T-helper 1 cell treated with Interleukin-12 subunit alpha and Interleukin-12 subunit beta and Interleukin-4 antibody, amounts not matched to agents 30 μg/mL and 1 μg/mL, for 36 hours (primary cell): ENCODE measurements around the gene ESR2.
"Not testable (repeated sequence)": the region's sequence is repeated elsewhere in the genome, so short reads cannot be mapped to it uniquely, and the experiment has no call there.

Source experiments
- H3K27ac Mint-ChIP-seq: one replicate; pipeline ENCODE4 v1.8.0; 2021; ENCODE audit warnings: mild to moderate bottlenecking, mixed read lengths
- H3K27me3 Mint-ChIP-seq: one replicate; pipeline ENCODE4 v1.8.0; 2021; ENCODE audit warnings: low read depth, mixed read lengths
- H3K36me3 Mint-ChIP-seq: one replicate; pipeline ENCODE4 v1.8.0; 2021; ENCODE audit warnings: low read depth, mixed read lengths
- H3K4me1 Mint-ChIP-seq: one replicate; pipeline ENCODE4 v1.8.0; 2021; ENCODE audit warnings: low read depth, mixed read lengths
- H3K4me3 Mint-ChIP-seq: one replicate; pipeline ENCODE4 v1.8.0; 2021; ENCODE audit warnings: mild to moderate bottlenecking, moderate library complexity, mixed read lengths
- H3K9me3 Mint-ChIP-seq: one replicate; pipeline ENCODE4 v1.8.0; 2021; ENCODE audit warnings: mixed read lengths

ESR2 gene

GRCh38 chr14:64062381-64063115, 231.6 kb downstream of the ESR2 start:
- no peaks in the 10 kb centered on the region for H3K9me3 Mint-ChIP-seq
- no peak overlapping the region for H3K4me3 Mint-ChIP-seq
- H3K36me3 Mint-ChIP-seq = peaks cover 34% of the 10 kb centered on the region
- no peak overlapping the region for H3K27ac Mint-ChIP-seq
- H3K27me3 Mint-ChIP-seq = no peaks in the 10 kb centered on the region
- H3K4me1 Mint-ChIP-seq = no peaks in the 10 kb centered on the region

GRCh38 chr14:64061706-64062105, 232.5 kb downstream of the ESR2 start:
- peaks cover 37% of the 10 kb centered on the region for H3K36me3 Mint-ChIP-seq
- no peak overlapping the region for H3K27ac Mint-ChIP-seq
- no peak overlapping the region for H3K4me3 Mint-ChIP-seq
- no peaks in the 10 kb centered on the region for H3K4me1 Mint-ChIP-seq
- no peaks in the 10 kb centered on the region for H3K27me3 Mint-ChIP-seq
- H3K9me3 Mint-ChIP-seq = no peaks in the 10 kb centered on the region

GRCh38 chr14:64061115-64061514, 233.1 kb downstream of the ESR2 start:
- H3K36me3 Mint-ChIP-seq = peaks cover 32% of the 10 kb centered on the region
- no peaks in the 10 kb centered on the region for H3K9me3 Mint-ChIP-seq
- no peaks in the 10 kb centered on the region for H3K4me1 Mint-ChIP-seq
- H3K4me3 Mint-ChIP-seq = no peak overlapping the region
- H3K27me3 Mint-ChIP-seq = no peaks in the 10 kb centered on the region
- H3K27ac Mint-ChIP-seq = no peak overlapping the region

- no peaks in the 10 kb centered on the region for H3K27me3 Mint-ChIP-seq
- no peak overlapping the region for H3K27ac Mint-ChIP-seq
- H3K9me3 Mint-ChIP-seq = no peaks in the 10 kb centered on the region
- no peaks in the 10 kb centered on the region for H3K4me1 Mint-ChIP-seq
- H3K4me3 Mint-ChIP-seq = no peak overlapping the region
- peaks cover 32% of the 10 kb centered on the region for H3K36me3 Mint-ChIP-seq
These were observed 233.5 kb downstream of the ESR2 start for GRCh38 chr14:64060648-64061096.

- peaks cover 30% of the 10 kb centered on the region for H3K36me3 Mint-ChIP-seq
These were observed 234.0 kb downstream of the ESR2 start for GRCh38 chr14:64060199-64060545.

GRCh38 chr14:64059454-64060198, 234.5 kb downstream of the ESR2 start:
- Mint-ChIP-seq H3K4me1 (no peaks in the 10 kb centered on the region), H3K27me3 (no peaks in the 10 kb centered on the region), H3K36me3 (peaks cover 32% of the 10 kb centered on the region), H3K27ac (no peak overlapping the region), H3K4me3 (no peak overlapping the region), H3K9me3 (no peaks in the 10 kb centered on the region)

More at GRCh38 chr14:64060199-64060545, 234.0 kb downstream of the ESR2 start:
- Mint-ChIP-seq H3K27ac (no peak overlapping the region), H3K9me3 (no peaks in the 10 kb centered on the region), H3K4me3 (no peak overlapping the region), H3K27me3 (no peaks in the 10 kb centered on the region), H3K4me1 (no peaks in the 10 kb centered on the region)

GRCh38 chr14:64053694-64054669, 240.2 kb downstream of the ESR2 start:
- Mint-ChIP-seq H3K4me3 (no peak overlapping the region), H3K27me3 (no peaks in the 10 kb centered on the region), H3K4me1 (no peaks in the 10 kb centered on the region), H3K36me3 (peaks cover 35% of the 10 kb centered on the region), H3K27ac (no peak overlapping the region), H3K9me3 (no peaks in the 10 kb centered on the region)

- H3K27me3 Mint-ChIP-seq = no peaks in the 10 kb centered on the region
- H3K27ac Mint-ChIP-seq = no peak overlapping the region
- no peaks in the 10 kb centered on the region for H3K9me3 Mint-ChIP-seq
- H3K4me1 Mint-ChIP-seq = no peaks in the 10 kb centered on the region
- H3K36me3 Mint-ChIP-seq = peaks cover 36% of the 10 kb centered on the region
- no peak overlapping the region for H3K4me3 Mint-ChIP-seq
These were observed 244.4 kb downstream of the ESR2 start for GRCh38 chr14:64049616-64050381.

- H3K27ac Mint-ChIP-seq = no peak overlapping the region
- no peaks in the 10 kb centered on the region for H3K27me3 Mint-ChIP-seq
- H3K4me3 Mint-ChIP-seq = no peak overlapping the region
- no peaks in the 10 kb centered on the region for H3K4me1 Mint-ChIP-seq
- H3K36me3 Mint-ChIP-seq = peaks cover 38% of the 10 kb centered on the region
- peaks cover 13% of the 10 kb centered on the region for H3K9me3 Mint-ChIP-seq
These were observed 249.1 kb downstream of the ESR2 start for GRCh38 chr14:64045091-64045490.

- H3K4me1 Mint-ChIP-seq, H3K4me3 Mint-ChIP-seq, H3K27ac Mint-ChIP-seq, H3K27me3 Mint-ChIP-seq: not testable (repeated sequence)
- Mint-ChIP-seq H3K9me3 (peaks cover 13% of the 10 kb centered on the region), H3K36me3 (peaks cover 45% of the 10 kb centered on the region)
These were observed 250.9 kb downstream of the ESR2 start for GRCh38 chr14:64043296-64043695.

- no peaks in the 10 kb centered on the region for H3K27me3 Mint-ChIP-seq
- no peak overlapping the region for H3K27ac Mint-ChIP-seq
- no peaks in the 10 kb centered on the region for H3K4me1 Mint-ChIP-seq
- H3K4me3 Mint-ChIP-seq = no peak overlapping the region
- H3K36me3 Mint-ChIP-seq = peaks cover 41% of the 10 kb centered on the region
- H3K9me3 Mint-ChIP-seq = peaks cover 13% of the 10 kb centered on the region
These were observed 254.1 kb downstream of the ESR2 start for GRCh38 chr14:64040044-64040443.

- Mint-ChIP-seq H3K4me1 (no peaks in the 10 kb centered on the region), H3K27ac (no peak overlapping the region), H3K9me3 (peaks cover 10% of the 10 kb centered on the region), H3K36me3 (peaks cover 36% of the 10 kb centered on the region), H3K27me3 (no peaks in the 10 kb centered on the region), H3K4me3 (no peak overlapping the region)
These were observed 255.2 kb downstream of the ESR2 start for GRCh38 chr14:64038841-64039542.

- H3K27me3 Mint-ChIP-seq, H3K27ac Mint-ChIP-seq, H3K4me1 Mint-ChIP-seq, H3K4me3 Mint-ChIP-seq, H3K9me3 Mint-ChIP-seq: not testable (repeated sequence)
- peaks cover 35% of the 10 kb centered on the region for H3K36me3 Mint-ChIP-seq
These were observed 256.1 kb downstream of the ESR2 start for GRCh38 chr14:64037869-64038745.
